WTC11 (cell line): ENCODE results near the gene CCS. TPM values are rescaled to one million over a fixed set of nuclear protein-coding genes. Genes with fewer than 3 reads are reported as not detected.
A peak's percentile ranks its signal among the peaks of the same experiment; 100 is the strongest.

Source experiments
- ATAC-seq: fragments of 200-7000 bp; cut with Tn5 transposase; 2 replicates; pipeline ENCODE4 v1.10.0; 2021; ENCODE audit warnings: mild to moderate bottlenecking, moderate library complexity
- CTCF ChIA-PET: fragments of 300-600 bp; sonication (Branson Sonifier 250); formaldehyde crosslinking; loops from one replicate; lab custom pipeline; 2021; ENCODE audit warnings: antibody characterized with exemption; lab: Charles Lee
- POLR2A ChIA-PET: fragments of 350-600 bp; sonication (Branson Sonifier 250); formaldehyde crosslinking; loops from one replicate; lab custom pipeline; 2021; ENCODE audit warnings: antibody characterized with exemption; lab: Charles Lee
- DNase-seq: peaks from one replicate; pipeline ENCODE4 v3.0.0; 2021; ENCODE audit warnings: low spot score
- H3K27ac Mint-ChIP-seq: 2 replicates; pipeline ENCODE4 v1.8.0; 2021; ENCODE audit warnings: mixed read lengths
- H3K27me3 Mint-ChIP-seq: 2 replicates; pipeline ENCODE4 v1.8.0; 2021; ENCODE audit warnings: low read depth, mild to moderate bottlenecking, moderate library complexity, mixed read lengths
- H3K36me3 Mint-ChIP-seq: 2 replicates; pipeline ENCODE4 v1.8.0; 2021; ENCODE audit warnings: mixed read lengths
- H3K4me1 Mint-ChIP-seq: 2 replicates; pipeline ENCODE4 v1.8.0; 2022; ENCODE audit warnings: mixed read lengths
- H3K4me3 Mint-ChIP-seq: 2 replicates; pipeline ENCODE4 v1.8.0; 2021; ENCODE audit warnings: mild to moderate bottlenecking, moderate library complexity, mixed read lengths
- H3K9me3 Mint-ChIP-seq: 2 replicates; pipeline ENCODE4 v1.8.0; 2021; ENCODE audit warnings: mixed read lengths
- ATF6 ChIP-seq: sonication (generic); formaldehyde crosslinking; IDR thresholded peaks from 2 replicates; pipeline ENCODE4 v1.8.1; 2023; ENCODE audit warnings: mild to moderate bottlenecking, missing genetic modification reagents
- CBFB ChIP-seq: sonication (generic); formaldehyde crosslinking; IDR thresholded peaks from 2 replicates; pipeline ENCODE4 v1.8.1; 2022; ENCODE audit warnings: mild to moderate bottlenecking, low read depth, missing genetic modification reagents
- E2F1 ChIP-seq: sonication (generic); formaldehyde crosslinking; IDR thresholded peaks from 2 replicates; pipeline ENCODE4 v1.8.0; 2022; ENCODE audit warnings: mild to moderate bottlenecking, missing genetic modification reagents
- E2F4 ChIP-seq: sonication (generic); formaldehyde crosslinking; IDR thresholded peaks from 2 replicates; pipeline ENCODE4 v1.8.1; 2022; ENCODE audit warnings: low read depth, mild to moderate bottlenecking, moderate library complexity, missing genetic modification reagents, borderline replicate concordance
- ELF4 ChIP-seq: sonication (generic); formaldehyde crosslinking; IDR thresholded peaks from 2 replicates; pipeline ENCODE4 v1.8.1; 2022; ENCODE audit warnings: low read depth, mild to moderate bottlenecking, moderate library complexity, missing genetic modification reagents
- ESRRA ChIP-seq: sonication (generic); formaldehyde crosslinking; IDR thresholded peaks from 2 replicates; pipeline ENCODE4 v1.8.1; 2022; ENCODE audit warnings: mild to moderate bottlenecking, missing genetic modification reagents, borderline replicate concordance
- ETV6 ChIP-seq: sonication (generic); formaldehyde crosslinking; IDR thresholded peaks from 2 replicates; pipeline ENCODE4 v1.8.1; 2022; ENCODE audit warnings: mild to moderate bottlenecking, missing genetic modification reagents
- MXD4 ChIP-seq: fragments of 250-450 bp; sonication (Bioruptor Pico); IDR thresholded peaks from 2 replicates; pipeline ENCODE4 v1.8.0; 2021; ENCODE audit warnings: mild to moderate bottlenecking, moderate library complexity, borderline replicate concordance
- NFYB ChIP-seq: sonication (generic); formaldehyde crosslinking; conservative IDR thresholded peaks from 2 replicates; pipeline ENCODE4 v1.8.0; 2022; ENCODE audit warnings: low read depth, missing genetic modification reagents
- PRDM15 ChIP-seq: sonication (generic); formaldehyde crosslinking; IDR thresholded peaks from 2 replicates; pipeline ENCODE4 v1.8.0; 2022; ENCODE audit warnings: missing genetic modification reagents
- TCF7 ChIP-seq: sonication (generic); formaldehyde crosslinking; IDR thresholded peaks from 2 replicates; pipeline ENCODE4 v1.8.0; 2022; ENCODE audit warnings: mild to moderate bottlenecking, low read depth, missing genetic modification reagents, moderate library complexity
- TEAD4 ChIP-seq: sonication (generic); formaldehyde crosslinking; IDR thresholded peaks from 2 replicates; pipeline ENCODE4 v1.8.0; 2022; ENCODE audit warnings: mild to moderate bottlenecking, missing genetic modification reagents
- TP53 ChIP-seq: sonication (generic); formaldehyde crosslinking; IDR thresholded peaks from 2 replicates; pipeline ENCODE4 v1.8.1; 2023; ENCODE audit warnings: mild to moderate bottlenecking, missing genetic modification reagents
- ZNF121 ChIP-seq: sonication (generic); formaldehyde crosslinking; IDR thresholded peaks from 2 replicates; pipeline ENCODE4 v1.8.0; 2023; ENCODE audit warnings: missing genetic modification reagents
- ZNF138 ChIP-seq: sonication (generic); formaldehyde crosslinking; conservative IDR thresholded peaks from 2 replicates; pipeline ENCODE4 v1.8.1; 2022; ENCODE audit warnings: mild to moderate bottlenecking, moderate library complexity, missing genetic modification reagents
- ZNF232 ChIP-seq: sonication (generic); formaldehyde crosslinking; IDR thresholded peaks from 2 replicates; pipeline ENCODE4 v1.8.0; 2022; ENCODE audit warnings: mild to moderate bottlenecking, missing genetic modification reagents
- ZNF423 ChIP-seq: fragments of 250-450 bp; sonication (Bioruptor Pico); IDR thresholded peaks from 2 replicates; pipeline ENCODE4 v2.1.2; 2022; ENCODE audit warnings: mild to moderate bottlenecking, moderate library complexity
- total RNA-seq: library from RNA; stranded (reverse); gene quantifications from 3 replicates; pipeline ENCODE4 v1.2.3, GENCODE V29; 2021
- TF ChIP-seq, protein P1 (sequence below): sonication (generic); formaldehyde crosslinking; IDR thresholded peaks from 2 replicates; pipeline ENCODE4 v1.8.1; 2023; ENCODE audit warnings: mild to moderate bottlenecking, missing genetic modification reagents, moderate library complexity
- TF ChIP-seq, protein P2 (sequence below): sonication (generic); formaldehyde crosslinking; conservative IDR thresholded peaks from 2 replicates; pipeline ENCODE4 v1.8.1; 2023; ENCODE audit warnings: mild to moderate bottlenecking, low read depth, missing genetic modification reagents, moderate library complexity
- TF ChIP-seq, protein P3 (sequence below): sonication (generic); formaldehyde crosslinking; IDR thresholded peaks from 2 replicates; pipeline ENCODE4 v1.8.0; 2022; ENCODE audit warnings: mild to moderate bottlenecking, missing genetic modification reagents
- TF ChIP-seq, protein P4 (sequence below): sonication (generic); formaldehyde crosslinking; IDR thresholded peaks from 2 replicates; pipeline ENCODE4 v1.8.1; 2022; ENCODE audit warnings: low read depth, missing genetic modification reagents, borderline replicate concordance

CCS gene
- total RNA-seq, 1 experiment from 2014 or later: 35.9 TPM

DNA sequence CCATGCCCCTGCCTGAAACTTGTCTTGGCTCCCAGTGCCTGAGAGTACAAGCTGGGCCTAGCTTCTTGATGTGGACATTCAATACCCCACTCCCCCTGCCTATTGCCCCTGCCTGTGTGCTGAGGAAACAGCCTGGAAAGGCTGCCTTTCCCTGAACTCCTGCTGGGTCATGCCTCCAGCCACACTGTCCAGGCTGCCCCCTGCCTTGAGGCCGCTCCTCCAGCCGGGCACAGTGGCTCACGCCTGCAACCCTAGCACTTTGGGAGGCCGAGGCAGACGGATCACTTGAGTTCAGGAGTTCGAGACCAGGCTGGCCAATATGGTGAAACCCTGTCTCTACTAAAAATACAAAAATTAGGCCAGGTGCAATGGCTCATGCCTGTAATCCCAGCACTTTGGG is 10.1 kb downstream of the CCS start:
- no peak for DNase-seq
- Mint-ChIP-seq H3K4me3 (no peak overlapping the region), H3K36me3 (peaks cover 16% of the 10 kb centered on the region; the same call in 1 of the 2 replicates), H3K4me1 (no peaks in the 10 kb centered on the region), H3K9me3 (no peaks in the 10 kb centered on the region), H3K27me3 (no peaks in the 10 kb centered on the region), H3K27ac (peak overlapping the region; percentile 11; the same call in 1 of the 2 replicates)
- no peak for ATAC-seq
- TF ChIP-seq NFYB (CRISPR knock-in tag) (no peak), ZNF121 (CRISPR knock-in tag) (no peak), E2F1 (CRISPR knock-in tag) (no peak), ESRRA (no peak), ELF4 (CRISPR knock-in tag) (no peak), TP53 (CRISPR knock-in tag) (no peak), PRDM15 (CRISPR knock-in tag) (no peak), ZNF232 (CRISPR knock-in tag) (no peak), ZNF423 (CRISPR knock-in tag) (no peak), ZNF138 (CRISPR knock-in tag) (no peak)
- TF ChIP-seq, protein P1, sequence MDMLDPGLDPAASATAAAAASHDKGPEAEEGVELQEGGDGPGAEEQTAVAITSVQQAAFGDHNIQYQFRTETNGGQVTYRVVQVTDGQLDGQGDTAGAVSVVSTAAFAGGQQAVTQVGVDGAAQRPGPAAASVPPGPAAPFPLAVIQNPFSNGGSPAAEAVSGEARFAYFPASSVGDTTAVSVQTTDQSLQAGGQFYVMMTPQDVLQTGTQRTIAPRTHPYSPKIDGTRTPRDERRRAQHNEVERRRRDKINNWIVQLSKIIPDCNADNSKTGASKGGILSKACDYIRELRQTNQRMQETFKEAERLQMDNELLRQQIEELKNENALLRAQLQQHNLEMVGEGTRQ (CRISPR knock-in tag): no peak
- TF ChIP-seq, protein P2, sequence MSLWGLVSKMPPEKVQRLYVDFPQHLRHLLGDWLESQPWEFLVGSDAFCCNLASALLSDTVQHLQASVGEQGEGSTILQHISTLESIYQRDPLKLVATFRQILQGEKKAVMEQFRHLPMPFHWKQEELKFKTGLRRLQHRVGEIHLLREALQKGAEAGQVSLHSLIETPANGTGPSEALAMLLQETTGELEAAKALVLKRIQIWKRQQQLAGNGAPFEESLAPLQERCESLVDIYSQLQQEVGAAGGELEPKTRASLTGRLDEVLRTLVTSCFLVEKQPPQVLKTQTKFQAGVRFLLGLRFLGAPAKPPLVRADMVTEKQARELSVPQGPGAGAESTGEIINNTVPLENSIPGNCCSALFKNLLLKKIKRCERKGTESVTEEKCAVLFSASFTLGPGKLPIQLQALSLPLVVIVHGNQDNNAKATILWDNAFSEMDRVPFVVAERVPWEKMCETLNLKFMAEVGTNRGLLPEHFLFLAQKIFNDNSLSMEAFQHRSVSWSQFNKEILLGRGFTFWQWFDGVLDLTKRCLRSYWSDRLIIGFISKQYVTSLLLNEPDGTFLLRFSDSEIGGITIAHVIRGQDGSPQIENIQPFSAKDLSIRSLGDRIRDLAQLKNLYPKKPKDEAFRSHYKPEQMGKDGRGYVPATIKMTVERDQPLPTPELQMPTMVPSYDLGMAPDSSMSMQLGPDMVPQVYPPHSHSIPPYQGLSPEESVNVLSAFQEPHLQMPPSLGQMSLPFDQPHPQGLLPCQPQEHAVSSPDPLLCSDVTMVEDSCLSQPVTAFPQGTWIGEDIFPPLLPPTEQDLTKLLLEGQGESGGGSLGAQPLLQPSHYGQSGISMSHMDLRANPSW (CRISPR knock-in tag): no peak
- CTCF ChIA-PET: no interaction called here
- POLR2A ChIA-PET: no interaction called here

- no peak for ATAC-seq
- no peak for TF ChIP-seq E2F4
- no peak for TF ChIP-seq TEAD4 (CRISPR knock-in tag)
- no peak for TF ChIP-seq CBFB (CRISPR knock-in tag)
- TF ChIP-seq ATF6: no peak
- no peak for TF ChIP-seq ETV6 (CRISPR knock-in tag)
- no peak for TF ChIP-seq MXD4 (CRISPR knock-in tag)
- TF ChIP-seq TCF7 (CRISPR knock-in tag): no peak
- TF ChIP-seq, protein P3, sequence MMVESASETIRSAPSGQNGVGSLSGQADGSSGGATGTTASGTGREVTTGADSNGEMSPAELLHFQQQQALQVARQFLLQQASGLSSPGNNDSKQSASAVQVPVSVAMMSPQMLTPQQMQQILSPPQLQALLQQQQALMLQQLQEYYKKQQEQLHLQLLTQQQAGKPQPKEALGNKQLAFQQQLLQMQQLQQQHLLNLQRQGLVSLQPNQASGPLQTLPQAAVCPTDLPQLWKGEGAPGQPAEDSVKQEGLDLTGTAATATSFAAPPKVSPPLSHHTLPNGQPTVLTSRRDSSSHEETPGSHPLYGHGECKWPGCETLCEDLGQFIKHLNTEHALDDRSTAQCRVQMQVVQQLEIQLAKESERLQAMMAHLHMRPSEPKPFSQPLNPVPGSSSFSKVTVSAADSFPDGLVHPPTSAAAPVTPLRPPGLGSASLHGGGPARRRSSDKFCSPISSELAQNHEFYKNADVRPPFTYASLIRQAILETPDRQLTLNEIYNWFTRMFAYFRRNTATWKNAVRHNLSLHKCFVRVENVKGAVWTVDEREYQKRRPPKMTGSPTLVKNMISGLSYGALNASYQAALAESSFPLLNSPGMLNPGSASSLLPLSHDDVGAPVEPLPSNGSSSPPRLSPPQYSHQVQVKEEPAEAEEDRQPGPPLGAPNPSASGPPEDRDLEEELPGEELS (CRISPR knock-in tag): no peak
- TF ChIP-seq, protein P4, sequence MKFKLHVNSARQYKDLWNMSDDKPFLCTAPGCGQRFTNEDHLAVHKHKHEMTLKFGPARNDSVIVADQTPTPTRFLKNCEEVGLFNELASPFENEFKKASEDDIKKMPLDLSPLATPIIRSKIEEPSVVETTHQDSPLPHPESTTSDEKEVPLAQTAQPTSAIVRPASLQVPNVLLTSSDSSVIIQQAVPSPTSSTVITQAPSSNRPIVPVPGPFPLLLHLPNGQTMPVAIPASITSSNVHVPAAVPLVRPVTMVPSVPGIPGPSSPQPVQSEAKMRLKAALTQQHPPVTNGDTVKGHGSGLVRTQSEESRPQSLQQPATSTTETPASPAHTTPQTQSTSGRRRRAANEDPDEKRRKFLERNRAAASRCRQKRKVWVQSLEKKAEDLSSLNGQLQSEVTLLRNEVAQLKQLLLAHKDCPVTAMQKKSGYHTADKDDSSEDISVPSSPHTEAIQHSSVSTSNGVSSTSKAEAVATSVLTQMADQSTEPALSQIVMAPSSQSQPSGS: no peak
These were observed 11.2 kb downstream of the CCS start for GRCh38 chr11:66604155-66604554.

More at GRCh38 chr11:66604155-66604554, 11.2 kb downstream of the CCS start:
- H3K4me1 Mint-ChIP-seq: no peaks in the 10 kb centered on the region
- POLR2A ChIA-PET: no interaction called here
- peaks cover 16% of the 10 kb centered on the region; the same call in 1 of the 2 replicates for H3K36me3 Mint-ChIP-seq
- H3K9me3 Mint-ChIP-seq: no peaks in the 10 kb centered on the region
- H3K4me3 Mint-ChIP-seq: no peak overlapping the region
- no peak for DNase-seq
- CTCF ChIA-PET: no interaction called here
- H3K27me3 Mint-ChIP-seq: no peaks in the 10 kb centered on the region; the same call in 1 of the 2 replicates
- H3K27ac Mint-ChIP-seq: no peak overlapping the region
